CD4-positive, alpha-beta T cell treated with Interleukin-2 at 100 ng/mL for 4 hours (primary cell): ENCODE measurements around the gene STOML1.

Experiments used
- DNase-seq: peaks from one replicate; pipeline ENCODE4 v3.0.0-alpha.2; 2020; ENCODE audit warnings: low spot score

STOML1 gene, protein sequence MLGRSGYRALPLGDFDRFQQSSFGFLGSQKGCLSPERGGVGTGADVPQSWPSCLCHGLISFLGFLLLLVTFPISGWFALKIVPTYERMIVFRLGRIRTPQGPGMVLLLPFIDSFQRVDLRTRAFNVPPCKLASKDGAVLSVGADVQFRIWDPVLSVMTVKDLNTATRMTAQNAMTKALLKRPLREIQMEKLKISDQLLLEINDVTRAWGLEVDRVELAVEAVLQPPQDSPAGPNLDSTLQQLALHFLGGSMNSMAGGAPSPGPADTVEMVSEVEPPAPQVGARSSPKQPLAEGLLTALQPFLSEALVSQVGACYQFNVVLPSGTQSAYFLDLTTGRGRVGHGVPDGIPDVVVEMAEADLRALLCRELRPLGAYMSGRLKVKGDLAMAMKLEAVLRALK

DNA sequence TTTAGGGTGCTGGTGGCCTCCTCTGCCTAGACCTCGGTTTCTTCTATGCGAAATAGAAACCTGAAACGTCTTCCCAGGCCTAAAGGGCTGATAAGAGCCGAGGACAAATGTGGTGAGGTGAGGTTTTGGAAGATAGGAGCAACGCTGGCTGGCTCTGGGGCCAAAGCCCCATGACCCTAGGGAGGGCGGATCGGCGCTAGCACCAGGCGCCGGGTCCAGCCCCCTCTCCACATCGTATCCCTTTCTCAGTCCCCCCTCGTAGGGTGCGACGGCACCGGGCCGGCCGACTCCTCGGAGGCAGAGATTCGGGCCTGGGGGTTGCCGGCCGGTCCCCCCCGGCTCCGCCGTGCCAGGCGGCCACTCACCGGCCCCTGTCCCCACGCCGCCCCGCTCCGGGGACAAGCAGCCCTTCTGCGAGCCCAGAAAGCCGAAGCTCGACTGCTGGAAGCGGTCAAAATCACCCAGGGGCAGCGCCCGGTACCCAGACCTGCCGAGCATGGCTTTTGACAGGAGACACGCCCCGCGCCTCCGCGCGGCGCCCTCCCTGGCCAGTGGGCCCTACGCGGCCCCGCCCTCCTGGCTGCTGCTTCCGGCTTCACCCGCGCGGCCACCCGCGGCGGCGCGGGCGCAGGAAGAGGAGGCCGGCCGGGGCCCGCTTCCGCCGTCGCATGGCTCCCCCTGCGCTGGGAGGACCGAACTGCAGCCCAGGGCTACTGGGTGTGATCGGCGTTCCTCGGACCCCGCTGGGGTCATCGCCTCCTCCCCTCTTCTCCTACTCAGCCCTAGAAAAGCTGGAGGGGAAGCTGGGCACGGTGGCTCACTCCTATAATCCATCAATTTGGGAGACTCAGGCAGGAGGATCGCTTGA, at the start of gene STOML1:
Gene STOML1 (minus strand): TSS at position 570 of the 868 bp plus-strand sequence. CDS start 72 bp downstream, at position 498.
- DNase-seq: peak; percentile 96

DNA sequence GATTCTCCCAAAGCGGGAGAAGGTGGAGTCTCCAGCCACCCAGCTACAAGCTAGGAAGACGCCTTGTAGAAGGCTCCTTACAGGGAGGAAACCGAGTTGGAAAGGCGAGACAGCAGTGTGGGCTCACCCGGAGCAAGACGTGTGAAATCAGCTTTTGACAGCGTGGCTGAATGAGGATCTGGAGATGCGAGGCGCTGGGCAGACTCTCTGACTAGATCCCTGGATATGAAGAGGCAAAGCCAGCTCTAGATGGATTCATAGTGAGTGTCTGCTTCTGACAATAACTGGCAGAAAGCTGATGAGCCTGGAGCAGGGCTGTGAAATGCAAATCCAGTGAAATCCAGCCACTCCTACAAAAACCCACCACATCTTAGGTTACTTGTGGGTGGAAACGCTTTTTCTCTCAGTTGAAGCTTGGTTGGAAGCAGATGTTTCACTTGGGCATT, 49.2 kb upstream of the STOML1 start:
- no peak for DNase-seq

GRCh38 chr15:74040109-74040850, 48.2 kb upstream of the STOML1 start:
- DNase-seq: no peak

GRCh38 chr15:74039656-74040010, 47.5 kb upstream of the STOML1 start:
- no peak for DNase-seq

- DNase-seq: no peak
These were observed 46.9 kb upstream of the STOML1 start for GRCh38 chr15:74038707-74039655.

DNA sequence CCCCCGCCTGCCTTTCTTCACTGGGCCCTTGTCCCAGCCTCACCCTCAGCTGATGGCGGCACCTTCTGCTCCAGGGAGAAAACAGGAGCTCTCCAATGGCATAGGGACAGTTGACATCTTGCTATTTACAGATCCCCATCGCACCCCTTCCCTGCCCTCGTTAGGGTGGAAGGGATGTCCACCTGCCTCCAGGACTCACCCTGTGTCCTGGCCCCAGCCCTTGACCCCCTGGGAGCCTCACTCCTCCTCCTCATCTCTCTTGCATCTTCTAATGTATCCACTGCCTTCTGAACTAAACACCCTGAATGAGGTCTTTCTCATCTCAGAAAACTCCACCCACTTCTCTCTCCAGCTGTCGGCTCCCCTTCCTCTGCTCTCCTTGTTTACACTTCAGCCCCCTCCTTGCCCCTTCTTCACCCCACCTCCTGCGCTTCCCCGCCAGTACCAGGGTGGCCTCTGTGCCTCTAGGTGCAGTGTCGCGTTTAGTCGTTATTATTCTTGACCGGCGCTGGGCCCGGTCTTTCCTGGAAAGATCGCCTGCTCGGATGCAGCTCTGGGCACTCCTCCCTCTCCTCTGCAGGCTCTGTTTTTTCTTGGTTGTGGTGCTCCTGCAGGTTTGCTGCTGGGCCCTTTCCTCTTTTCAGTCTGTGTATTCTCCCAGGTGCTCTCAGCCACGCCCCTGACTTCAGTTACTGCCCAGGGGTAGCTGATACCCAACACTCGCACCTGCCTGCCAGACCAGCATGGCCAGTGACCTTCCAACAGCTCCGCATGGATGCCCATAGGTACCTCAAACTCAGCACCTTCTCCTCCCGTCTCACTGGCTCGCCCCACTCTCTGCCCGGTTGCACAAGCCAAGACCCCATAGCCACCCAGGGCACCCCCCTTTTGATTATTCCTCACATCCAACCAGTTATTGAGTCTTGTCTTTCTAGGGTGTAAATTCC, 45.3 kb upstream of the STOML1 start:
- DNase-seq: no peak

- DNase-seq: no peak
These were observed 44.4 kb upstream of the STOML1 start for GRCh38 chr15:74036271-74037170.

GRCh38 chr15:74035121-74036017, 43.3 kb upstream of the STOML1 start:
- no peak for DNase-seq

- DNase-seq: no peak
These were observed 42.2 kb upstream of the STOML1 start for GRCh38 chr15:74034206-74034755.

- no peak for DNase-seq
These were observed 40.8 kb upstream of the STOML1 start for GRCh38 chr15:74032606-74033561.

DNA sequence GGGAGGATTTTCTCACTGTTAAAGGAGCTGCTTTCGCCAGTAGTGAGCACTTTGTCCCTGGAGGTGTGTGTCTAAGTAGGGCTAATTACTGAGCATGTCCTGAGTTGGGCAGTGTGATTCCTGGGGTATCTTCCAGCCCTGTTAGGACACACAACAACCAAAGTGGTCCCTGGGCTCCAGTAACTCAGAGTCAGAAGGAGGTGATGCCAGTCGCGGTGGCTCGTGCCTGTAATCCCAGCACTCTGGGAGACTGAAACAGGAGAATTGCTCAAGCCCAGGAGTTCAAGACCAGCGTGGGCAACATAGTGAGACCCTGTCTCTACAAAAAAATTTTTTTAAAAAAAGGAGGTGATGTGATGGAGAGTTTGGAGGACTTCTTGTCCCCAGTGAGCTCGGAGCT, 40.0 kb upstream of the STOML1 start:
- DNase-seq: no peak

DNA sequence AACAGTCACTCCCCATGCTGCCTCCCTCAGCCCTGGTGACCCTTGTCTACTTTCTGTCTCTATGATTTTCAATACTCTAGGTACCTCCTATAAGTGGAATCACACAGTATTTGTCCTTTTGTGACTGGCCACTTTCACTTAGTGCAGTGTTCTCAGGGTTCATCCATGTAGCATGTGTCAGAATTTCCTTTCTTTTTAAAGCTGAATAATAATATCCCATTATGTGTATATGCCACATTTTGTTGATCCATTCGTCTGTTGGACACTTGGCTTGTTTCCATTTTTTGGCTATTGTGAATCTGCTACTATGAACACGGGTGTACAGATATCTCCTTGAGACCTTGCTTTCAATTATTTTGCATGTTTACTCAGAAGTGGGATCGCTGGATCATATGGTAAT, 36.6 kb upstream of the STOML1 start:
- no peak for DNase-seq

DNA sequence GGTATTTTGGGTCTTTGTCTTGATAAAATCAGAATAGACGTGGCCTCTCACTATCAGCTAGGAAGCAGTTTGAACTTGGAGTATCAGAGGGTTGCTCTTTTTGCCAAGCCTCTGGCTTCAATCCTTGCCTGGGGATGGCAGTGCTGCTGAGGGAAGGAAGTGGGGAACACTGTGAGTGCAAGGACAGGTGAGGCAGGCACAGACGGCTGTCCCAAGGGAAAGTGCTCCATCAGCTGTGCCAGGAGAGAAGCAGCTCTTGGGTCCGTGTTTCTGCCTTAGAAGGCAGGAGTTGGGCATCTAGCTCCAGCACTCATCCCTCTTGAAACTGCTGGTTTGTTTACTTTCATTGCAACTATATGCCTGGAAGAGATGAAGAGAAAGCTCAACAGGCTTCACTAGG, 35.6 kb upstream of the STOML1 start:
- no peak for DNase-seq

GRCh38 chr15:74025436-74025835, 33.3 kb upstream of the STOML1 start:
- no peak for DNase-seq

- DNase-seq: no peak
These were observed 32.6 kb upstream of the STOML1 start for GRCh38 chr15:74024687-74025086.

- DNase-seq: no peak
These were observed 30.8 kb upstream of the STOML1 start for GRCh38 chr15:74022706-74023470.
